UCSD-AML1 (cell line): ENCODE data around the gene SEMA4A.
"Not testable (repeated sequence)": the region's sequence is repeated elsewhere in the genome, so short reads cannot be mapped to it uniquely, and the experiment has no call there.

Experiments used
- DNase-seq: peaks from one replicate; lab custom pipeline; 2025; ENCODE audit not compliant: unreplicated experiment; lab: John Stamatoyannopoulos, UW

Gene SEMA4A

GRCh38 chr1:156118177-156118868 is 35.1 kb upstream of the SEMA4A start:
- DNase-seq = no peak

GRCh38 chr1:156119503-156120209 is 33.7 kb upstream of the SEMA4A start:
- peak; percentile 52 for DNase-seq

- DNase-seq = no peak
These were observed 33.1 kb upstream of the SEMA4A start for GRCh38 chr1:156120318-156120717.

- DNase-seq = not testable (repeated sequence)
These were observed 32.4 kb upstream of the SEMA4A start for GRCh38 chr1:156121005-156121404.

GRCh38 chr1:156121457-156121856 is 31.9 kb upstream of the SEMA4A start:
- no peak for DNase-seq

GRCh38 chr1:156122086-156122485 is 31.3 kb upstream of the SEMA4A start:
- no peak for DNase-seq

GRCh38 chr1:156122519-156123355 is 30.6 kb upstream of the SEMA4A start:
- no peak for DNase-seq

GRCh38 chr1:156123356-156124196 is 29.8 kb upstream of the SEMA4A start:
- DNase-seq = peak; percentile 83

- DNase-seq = no peak
These were observed 28.6 kb upstream of the SEMA4A start for GRCh38 chr1:156124557-156125483.

- not testable (repeated sequence) for DNase-seq
These were observed 27.8 kb upstream of the SEMA4A start for GRCh38 chr1:156125544-156125943.

- peak; percentile 85 for DNase-seq
These were observed 27.2 kb upstream of the SEMA4A start for GRCh38 chr1:156126043-156126629.

- peak; percentile 52 for DNase-seq
These were observed 26.5 kb upstream of the SEMA4A start for GRCh38 chr1:156126630-156127534.

- DNase-seq = no peak
These were observed 25.1 kb upstream of the SEMA4A start for GRCh38 chr1:156128308-156128653.

GRCh38 chr1:156128654-156129597 is 24.5 kb upstream of the SEMA4A start:
- no peak for DNase-seq

- peak; percentile 75 for DNase-seq
These were observed 23.5 kb upstream of the SEMA4A start for GRCh38 chr1:156129687-156130577.

- no peak for DNase-seq
These were observed 22.8 kb upstream of the SEMA4A start for GRCh38 chr1:156130578-156130942.
